HEK293 (cell line): ENCODE measurements around the gene MEST.
A peak's percentile ranks its signal among the peaks of the same experiment; 100 is the strongest.
"Not testable (repeated sequence)": the region's sequence is repeated elsewhere in the genome, so short reads cannot be mapped to it uniquely, and the experiment has no call there.

Experiments
- CTCF ChIA-PET: fragments of 350-600 bp; formaldehyde crosslinking; extraction: SDS; loops from one replicate; lab custom pipeline; 2021; ENCODE audit warnings: antibody characterized with exemption; lab: Yijun Ruan, JAX
- POLR2A ChIA-PET: fragments of 300-600 bp; formaldehyde crosslinking; extraction: SDS; loops from one replicate; lab custom pipeline; 2020; ENCODE audit warnings: antibody characterized with exemption, inconsistent platforms; lab: Yijun Ruan, JAX
- H3K27ac ChIP-seq: fragments of 200-500 bp; sonication (Bioruptor generic); 2 replicates; pipeline ENCODE4 v1.5.1; 2014; ENCODE audit warnings: low read depth, low read length, control low read depth, inconsistent platforms; ENCODE audit errors: extremely low read depth
- H3K36me3 ChIP-seq, 2 experiments: fragments of 200-500 bp in 1 of 2; sonication (Bioruptor generic) in 1 of 2; 1 replicate in 1 of 2; 2 replicates in 1 of 2; pipeline ENCODE4 v1.5.1; 2014 to 2017; ENCODE audit warnings: inconsistent platforms in 2 of 2, low read length in 2 of 2; ENCODE audit not compliant: control insufficient read depth in 2 of 2, insufficient read depth in 1 of 2
- H3K4me1 ChIP-seq: fragments of 200-500 bp; sonication (Bioruptor generic); 2 replicates; pipeline ENCODE4 v1.5.1; 2014; ENCODE audit warnings: mild to moderate bottlenecking, low read length, inconsistent platforms; ENCODE audit not compliant: control insufficient read depth, insufficient read depth
- H3K4me3 ChIP-seq: 2 replicates; pipeline ENCODE4 v1.5.1; 2011; ENCODE audit warnings: low read depth, mild to moderate bottlenecking, control low read depth, low read length, moderate library complexity
- H3K9me3 ChIP-seq: fragments of 200-500 bp; sonication (Bioruptor generic); 2 replicates; pipeline ENCODE4 v1.5.1; 2014; ENCODE audit warnings: low read depth, low read length, inconsistent platforms; ENCODE audit not compliant: control insufficient read depth, insufficient read depth
- BCL11B ChIP-seq: fragments of 450-650 bp; formaldehyde crosslinking; IDR thresholded peaks from 2 replicates; pipeline ENCODE4 v1.5.1; 2016; ENCODE audit warnings: low read depth, missing biosample characterization, missing genetic modification characterization
- EGR2 ChIP-seq: fragments of 450-650 bp; formaldehyde crosslinking; IDR thresholded peaks from 2 replicates; pipeline ENCODE4 v1.5.1; 2016; ENCODE audit warnings: low read depth, missing biosample characterization, missing genetic modification characterization
- GLI4 ChIP-seq: fragments of 450-650 bp; formaldehyde crosslinking; IDR thresholded peaks from 2 replicates; pipeline ENCODE4 v1.5.1; 2016; ENCODE audit warnings: missing biosample characterization, missing genetic modification characterization
- KLF1 ChIP-seq: fragments of 450-650 bp; formaldehyde crosslinking; IDR thresholded peaks from 2 replicates; pipeline ENCODE4 v1.5.1; 2016; ENCODE audit warnings: missing biosample characterization, missing genetic modification characterization
- RBAK ChIP-seq: fragments of 450-650 bp; formaldehyde crosslinking; IDR thresholded peaks from 2 replicates; pipeline ENCODE4 v1.5.1; 2016; ENCODE audit warnings: missing biosample characterization, missing genetic modification characterization
- SALL2 ChIP-seq: fragments of 450-650 bp; formaldehyde crosslinking; IDR thresholded peaks from 2 replicates; pipeline ENCODE4 v1.5.0; 2017; ENCODE audit warnings: missing biosample characterization, mild to moderate bottlenecking, missing genetic modification characterization, borderline replicate concordance
- ZFHX2 ChIP-seq: fragments of 450-650 bp; formaldehyde crosslinking; conservative IDR thresholded peaks from 2 replicates; pipeline ENCODE4 v1.5.1; 2016; ENCODE audit warnings: missing biosample characterization, missing genetic modification characterization
- ZNF16 ChIP-seq: fragments of 450-650 bp; formaldehyde crosslinking; IDR thresholded peaks from 2 replicates; pipeline ENCODE4 v1.5.1; 2016; ENCODE audit warnings: low read depth, missing biosample characterization, missing genetic modification characterization
- ZNF174 ChIP-seq: fragments of 450-650 bp; formaldehyde crosslinking; IDR thresholded peaks from 2 replicates; pipeline ENCODE4 v1.5.0; 2017; ENCODE audit warnings: missing biosample characterization, mild to moderate bottlenecking, missing genetic modification characterization
- ZNF274 ChIP-seq, 2 experiments: fragments of 200-500 bp in 1 of 2; fragments of 450-650 bp in 1 of 2; sonication (Bioruptor generic) in 1 of 2; formaldehyde crosslinking in 1 of 2; IDR thresholded peaks; 2 replicates each; pipeline versions ENCODE4 v1.5.1 to v1.6.1; 2014 to 2016; ENCODE audit warnings: borderline replicate concordance in 1 of 2, inconsistent platforms in 1 of 2, low read length in 1 of 2, missing biosample characterization in 1 of 2, missing genetic modification characterization in 1 of 2
- ZNF37A ChIP-seq: fragments of 450-650 bp; IDR thresholded peaks from 2 replicates; pipeline ENCODE4 v1.5.1; 2018; ENCODE audit warnings: missing biosample characterization, missing genetic modification characterization
- ZNF426 ChIP-seq: fragments of 450-650 bp; formaldehyde crosslinking; IDR thresholded peaks from 2 replicates; pipeline ENCODE4 v1.5.1; 2017; ENCODE audit warnings: missing biosample characterization, missing genetic modification characterization, mild to moderate bottlenecking, inconsistent platforms, moderate library complexity
- ZNF544 ChIP-seq: fragments of 450-650 bp; formaldehyde crosslinking; IDR thresholded peaks from 2 replicates; pipeline ENCODE4 v1.5.0; 2017; ENCODE audit warnings: missing biosample characterization, missing genetic modification characterization
- ZNF610 ChIP-seq: fragments of 450-650 bp; formaldehyde crosslinking; IDR thresholded peaks from 2 replicates; pipeline ENCODE4 v1.5.1; 2016; ENCODE audit warnings: missing biosample characterization, missing genetic modification characterization, borderline replicate concordance
- ZNF624 ChIP-seq: fragments of 450-650 bp; formaldehyde crosslinking; IDR thresholded peaks from 2 replicates; pipeline ENCODE4 v1.5.1; 2017; ENCODE audit warnings: missing biosample characterization, missing genetic modification characterization
- ZNF677 ChIP-seq: fragments of 450-650 bp; IDR thresholded peaks from 2 replicates; pipeline ENCODE4 v1.5.0; 2018; ENCODE audit warnings: missing biosample characterization, mild to moderate bottlenecking, missing genetic modification characterization, moderate library complexity
- TF ChIP-seq, protein P1 (sequence below): fragments of 450-650 bp; formaldehyde crosslinking; IDR thresholded peaks from 2 replicates; pipeline ENCODE4 v1.5.1; 2016; ENCODE audit warnings: missing biosample characterization, missing genetic modification characterization
- TF ChIP-seq, protein P2 (sequence below): fragments of 450-650 bp; IDR thresholded peaks from 2 replicates; pipeline ENCODE4 v1.5.1; 2018; ENCODE audit warnings: missing biosample characterization, mild to moderate bottlenecking, missing genetic modification characterization

Gene MEST

DNA sequence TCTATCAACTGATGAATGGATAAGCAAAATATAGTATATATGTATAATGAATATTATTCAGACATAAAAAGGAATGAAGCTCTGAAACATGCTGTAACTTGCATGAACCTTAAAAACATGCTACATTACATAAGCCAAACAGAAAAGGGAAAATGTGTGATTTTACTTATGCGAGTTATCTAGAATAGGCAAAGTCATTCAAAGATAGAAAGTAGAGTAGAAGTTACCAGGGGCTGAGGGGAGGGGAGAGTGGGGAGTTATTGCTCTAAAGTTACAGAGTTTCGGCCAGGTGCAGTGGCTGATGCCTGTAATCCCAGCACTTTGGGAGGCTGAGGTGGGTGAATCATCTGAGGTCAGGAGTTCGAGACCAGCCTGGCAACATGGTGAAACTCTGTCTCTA, 40.5 kb upstream of the MEST start:
- CTCF ChIA-PET = interaction anchor here (0.7 kb wide), 1 partner anchor 40 kb away, joined by 3 read pairs; no protein-coding TSS in a partner anchor
- POLR2A ChIA-PET = not testable (repeated sequence)

DNA sequence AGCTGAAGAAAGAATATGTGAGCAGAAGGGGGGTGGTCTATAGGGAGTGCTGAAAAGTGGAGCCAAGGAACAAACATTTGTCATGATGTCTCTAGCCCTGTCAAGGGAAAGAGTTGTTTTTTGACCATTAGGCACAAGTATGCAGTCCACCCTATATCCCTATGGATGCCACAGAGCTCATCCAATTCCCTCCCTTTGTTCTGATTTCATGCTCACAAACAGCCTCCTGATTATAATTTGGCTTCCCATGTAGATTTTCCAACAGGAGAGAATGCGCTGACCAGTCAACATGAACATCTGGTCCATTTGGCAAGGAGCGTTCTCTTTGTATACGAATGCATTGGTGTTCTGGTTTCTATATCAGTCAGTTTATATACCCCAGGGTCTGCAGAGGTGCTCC, 38.9 kb upstream of the MEST start:
- Histone ChIP-seq H3K4me1 (no peaks in the 10 kb centered on the region), H3K36me3 (no peaks in the 10 kb centered on the region), H3K4me3 (no peak overlapping the region), H3K9me3 (no peaks in the 10 kb centered on the region), H3K27ac (no peak overlapping the region)
- TF ChIP-seq GLI4 (tag by site-specific recombination) = no peak
- TF ChIP-seq ZNF16 (tag by site-specific recombination) = no peak
- TF ChIP-seq, protein P1, sequence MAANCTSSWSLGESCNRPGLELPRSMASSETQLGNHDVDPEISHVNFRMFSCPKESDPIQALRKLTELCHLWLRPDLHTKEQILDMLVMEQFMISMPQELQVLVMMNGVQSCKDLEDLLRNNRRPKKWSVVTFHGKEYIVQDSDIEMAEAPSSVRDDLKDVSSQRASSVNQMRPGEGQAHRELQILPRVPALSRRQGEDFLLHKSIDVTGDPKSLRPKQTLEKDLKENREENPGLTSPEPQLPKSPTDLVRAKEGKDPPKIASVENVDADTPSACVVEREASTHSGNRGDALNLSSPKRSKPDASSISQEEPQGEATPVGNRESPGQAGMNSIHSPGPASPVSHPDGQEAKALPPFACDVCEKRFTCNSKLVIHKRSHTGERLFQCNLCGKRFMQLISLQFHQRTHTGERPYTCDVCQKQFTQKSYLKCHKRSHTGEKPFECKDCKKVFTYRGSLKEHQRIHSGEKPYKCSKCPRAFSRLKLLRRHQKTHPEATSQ (tag by site-specific recombination) = no peak
- no peak for TF ChIP-seq ZNF544 (tag by site-specific recombination)
- no peak for TF ChIP-seq ZNF426 (tag by site-specific recombination)
- no peak for TF ChIP-seq ZNF274 (IDR thresholded peaks at IDR 0.05; ENCODE audit: low read length)
- no peak for TF ChIP-seq ZNF274 (tag by site-specific recombination; IDR thresholded peaks at IDR 0.05; ENCODE audit: borderline replicate concordance)
- ChIA-PET CTCF (interaction anchor here (0.6 kb wide), 2 partner anchors 305 to 373 kb away, joined by 3 read pairs; no protein-coding TSS in a partner anchor), POLR2A (no interaction called here)

More for the DNA sequence above, 40.5 kb upstream of the MEST start:
- not testable (repeated sequence) for H3K4me3 ChIP-seq, H3K27ac ChIP-seq, H3K9me3 ChIP-seq, H3K4me1 ChIP-seq, H3K36me3 ChIP-seq

DNA sequence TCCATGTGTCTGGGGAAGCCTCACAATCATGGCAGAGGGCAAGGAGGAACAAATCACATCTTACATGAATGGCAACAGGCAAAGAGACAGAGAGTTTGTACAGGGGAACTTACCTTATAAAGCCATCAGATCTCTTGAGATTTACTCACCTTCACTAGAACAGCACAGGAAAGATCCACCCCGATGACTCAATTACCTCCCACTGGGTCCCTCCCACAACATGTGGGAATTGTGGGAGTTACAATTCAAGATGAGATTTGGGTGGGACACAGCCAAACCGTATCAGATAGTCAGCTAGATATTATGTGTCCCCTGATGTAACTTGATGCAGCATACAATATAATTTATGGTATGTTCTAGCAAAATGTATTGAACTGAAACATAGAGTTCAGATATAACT, 36.9 kb upstream of the MEST start:
- CTCF ChIA-PET = no interaction called here
- no peak overlapping the region for H3K27ac ChIP-seq

DNA sequence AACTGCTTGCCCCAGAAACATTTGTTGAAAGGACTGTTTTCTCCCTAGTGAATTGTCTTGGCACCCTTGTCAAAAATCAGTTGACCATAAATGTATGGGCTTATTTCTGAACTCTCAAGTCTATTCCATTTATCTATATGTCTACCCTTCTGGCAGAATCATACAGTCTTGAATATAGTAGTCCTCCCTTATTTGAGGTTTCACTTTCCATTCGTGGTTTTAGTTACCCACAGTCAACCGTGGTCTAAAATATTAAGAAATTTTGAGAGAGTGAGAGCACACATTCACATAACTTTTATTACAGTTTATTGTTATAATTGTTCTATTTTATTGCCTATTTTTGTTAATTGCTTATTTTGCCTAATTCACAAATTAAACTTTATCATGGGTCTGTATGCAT, 33.6 kb upstream of the MEST start:
- no peaks in the 10 kb centered on the region for H3K36me3 ChIP-seq
- H3K4me1 ChIP-seq = no peaks in the 10 kb centered on the region
- H3K27ac ChIP-seq = no peak overlapping the region
- no peak for TF ChIP-seq SALL2
- TF ChIP-seq BCL11B = no peak
- TF ChIP-seq RBAK (tag by site-specific recombination) = no peak
- ChIA-PET POLR2A (no interaction called here), CTCF (no interaction called here)
- H3K4me3 ChIP-seq = no peak overlapping the region
- no peaks in the 10 kb centered on the region for H3K9me3 ChIP-seq

More for the DNA sequence above, 36.9 kb upstream of the MEST start:
- Histone ChIP-seq H3K36me3 (no peaks in the 10 kb centered on the region), H3K4me1 (no peaks in the 10 kb centered on the region), H3K4me3 (no peak overlapping the region), H3K9me3 (no peaks in the 10 kb centered on the region)
- POLR2A ChIA-PET = no interaction called here
- TF ChIP-seq ZFHX2 (tag by site-specific recombination) = peak; percentile 79
- peak; percentile 67 for TF ChIP-seq EGR2
- TF ChIP-seq ZNF677 (tag by site-specific recombination) = no peak

DNA sequence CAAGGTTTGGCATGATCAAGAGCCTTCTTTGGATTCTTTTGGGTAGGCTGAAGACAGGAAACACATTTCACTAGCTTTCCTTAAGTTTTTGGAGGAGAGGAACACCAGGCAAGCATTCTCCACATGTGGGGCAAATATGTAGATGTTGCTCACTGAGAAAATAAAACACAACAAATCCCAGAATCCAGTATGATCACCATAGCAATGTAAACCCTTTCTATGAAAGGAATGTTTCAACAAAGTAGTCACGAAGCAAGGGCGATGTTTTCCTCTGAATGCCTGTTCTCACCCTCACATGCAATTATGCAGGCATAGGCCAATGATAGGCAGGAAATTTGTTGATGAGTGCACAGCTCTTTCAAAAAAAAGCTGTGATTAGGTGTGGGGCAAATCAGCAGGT, 30.6 kb upstream of the MEST start:
- ChIA-PET POLR2A (no interaction called here), CTCF (interaction anchor here (0.7 kb wide), 1 partner anchor 157 kb away, joined by 4 read pairs; no protein-coding TSS in a partner anchor)
- Histone ChIP-seq H3K27ac (no peak overlapping the region), H3K36me3 (no peaks in the 10 kb centered on the region), H3K4me1 (no peaks in the 10 kb centered on the region), H3K4me3 (no peak overlapping the region), H3K9me3 (no peaks in the 10 kb centered on the region)
- TF ChIP-seq KLF1 (tag by site-specific recombination) (no peak), ZNF37A (tag by site-specific recombination) (no peak), ZNF624 (no peak), ZNF174 (tag by site-specific recombination) (no peak), ZNF610 (tag by site-specific recombination) (no peak)
- TF ChIP-seq, protein P2, sequence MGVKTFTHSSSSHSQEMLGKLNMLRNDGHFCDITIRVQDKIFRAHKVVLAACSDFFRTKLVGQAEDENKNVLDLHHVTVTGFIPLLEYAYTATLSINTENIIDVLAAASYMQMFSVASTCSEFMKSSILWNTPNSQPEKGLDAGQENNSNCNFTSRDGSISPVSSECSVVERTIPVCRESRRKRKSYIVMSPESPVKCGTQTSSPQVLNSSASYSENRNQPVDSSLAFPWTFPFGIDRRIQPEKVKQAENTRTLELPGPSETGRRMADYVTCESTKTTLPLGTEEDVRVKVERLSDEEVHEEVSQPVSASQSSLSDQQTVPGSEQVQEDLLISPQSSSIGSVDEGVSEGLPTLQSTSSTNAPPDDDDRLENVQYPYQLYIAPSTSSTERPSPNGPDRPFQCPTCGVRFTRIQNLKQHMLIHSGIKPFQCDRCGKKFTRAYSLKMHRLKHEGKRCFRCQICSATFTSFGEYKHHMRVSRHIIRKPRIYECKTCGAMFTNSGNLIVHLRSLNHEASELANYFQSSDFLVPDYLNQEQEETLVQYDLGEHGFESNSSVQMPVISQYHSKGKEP (tag by site-specific recombination) = no peak
